Neural progenitor cell (in vitro differentiated cells): ENCODE measurements around the gene LRCH4. TPM values are rescaled to one million over a fixed set of nuclear protein-coding genes. Genes with fewer than 3 reads are reported as not detected.
A peak's percentile ranks its signal among the peaks of the same experiment; 100 is the strongest.

Experiments used
- DNase-seq: peaks from one replicate; pipeline ENCODE4 v3.0.0-alpha.2; 2016; ENCODE audit warnings: low spot score
- H2AFZ ChIP-seq: fragments of 200-600 bp; sonication (generic); replicated peaks from 2 replicates; pipeline ENCODE4 v1.6.1; 2016; ENCODE audit warnings: antibody characterized with exemption
- H3F3A ChIP-seq: fragments of 200-600 bp; sonication (generic); 2 replicates; pipeline ENCODE4 v1.6.1; 2016; ENCODE audit warnings: antibody characterized with exemption, low read depth
- H3K27ac ChIP-seq: fragments of 200-600 bp; sonication (generic); 2 replicates; pipeline ENCODE4 v1.5.1; 2016; ENCODE audit warnings: mild to moderate bottlenecking
- H3K27me3 ChIP-seq: fragments of 200-600 bp; sonication (generic); 2 replicates; pipeline ENCODE4 v1.6.1; 2016; ENCODE audit warnings: mild to moderate bottlenecking, moderate library complexity
- H3K36me3 ChIP-seq: fragments of 200-600 bp; sonication (generic); 2 replicates; pipeline ENCODE4 v1.5.1; 2016
- H3K4me1 ChIP-seq: fragments of 200-600 bp; sonication (generic); 2 replicates; pipeline ENCODE4 v1.6.1; 2016; ENCODE audit warnings: mixed run types
- H3K4me2 ChIP-seq: fragments of 200-600 bp; sonication (generic); 2 replicates; pipeline ENCODE4 v1.6.1; 2016
- H3K4me3 ChIP-seq: fragments of 200-600 bp; sonication (generic); 2 replicates; pipeline ENCODE4 v1.5.1; 2016
- H3K79me2 ChIP-seq: fragments of 200-600 bp; sonication (generic); 2 replicates; pipeline ENCODE4 v1.6.1; 2016; ENCODE audit warnings: low read depth
- H3K9ac ChIP-seq: fragments of 200-600 bp; sonication (generic); 2 replicates; pipeline ENCODE4 v1.6.1; 2016
- H3K9me3 ChIP-seq: fragments of 200-600 bp; sonication (generic); 2 replicates; pipeline ENCODE4 v1.5.1; 2016; ENCODE audit warnings: low read depth
- H4K20me1 ChIP-seq: fragments of 200-600 bp; sonication (generic); 2 replicates; pipeline ENCODE4 v1.6.1; 2016; ENCODE audit warnings: low read depth
- H3K27ac Mint-ChIP-seq: 3 replicates; pipeline ENCODE4 v1.8.0; 2021; ENCODE audit warnings: mixed read lengths
- H3K27me3 Mint-ChIP-seq: 2 replicates; pipeline ENCODE4 v1.8.0; 2022; ENCODE audit warnings: low read depth, mild to moderate bottlenecking, inconsistent platforms, moderate library complexity, mixed read lengths; ENCODE audit not compliant: insufficient read depth
- H3K36me3 Mint-ChIP-seq: 3 replicates; pipeline ENCODE4 v1.8.0; 2021; ENCODE audit warnings: mixed read lengths
- H3K4me1 Mint-ChIP-seq: 3 replicates; pipeline ENCODE4 v1.8.0; 2021; ENCODE audit warnings: mixed read lengths
- H3K4me3 Mint-ChIP-seq: 3 replicates; pipeline ENCODE4 v1.8.0; 2021; ENCODE audit warnings: mild to moderate bottlenecking, moderate library complexity, mixed read lengths
- H3K9me3 Mint-ChIP-seq: 3 replicates; pipeline ENCODE4 v1.8.0; 2020; ENCODE audit warnings: mixed read lengths
- EZH2 ChIP-seq: fragments of 200-600 bp; sonication (generic); IDR thresholded peaks from 2 replicates; pipeline ENCODE4 v1.6.1; 2017; ENCODE audit warnings: antibody characterized with exemption, mild to moderate bottlenecking, moderate library complexity
- EZH2phosphoT487 ChIP-seq: fragments of 200-600 bp; sonication (generic); IDR thresholded peaks from 2 replicates; pipeline ENCODE4 v1.6.1; 2017; ENCODE audit warnings: antibody characterized with exemption
- total RNA-seq: library from RNA; depleted of rRNA; stranded (reverse); fragments of >200 nt; gene quantifications from 2 replicates; pipeline ENCODE4 v1.2.3, GENCODE V29; 2015; ENCODE audit warnings: low replicate concordance
- TF ChIP-seq, protein P1 (sequence below): fragments of 200-600 bp; sonication (generic); IDR thresholded peaks from 2 replicates; pipeline ENCODE4 v1.5.1; 2017; ENCODE audit warnings: antibody characterized with exemption, mild to moderate bottlenecking

The LRCH4 gene
- total RNA-seq, 1 donor from 2014 or later = 4.5 TPM

DNA sequence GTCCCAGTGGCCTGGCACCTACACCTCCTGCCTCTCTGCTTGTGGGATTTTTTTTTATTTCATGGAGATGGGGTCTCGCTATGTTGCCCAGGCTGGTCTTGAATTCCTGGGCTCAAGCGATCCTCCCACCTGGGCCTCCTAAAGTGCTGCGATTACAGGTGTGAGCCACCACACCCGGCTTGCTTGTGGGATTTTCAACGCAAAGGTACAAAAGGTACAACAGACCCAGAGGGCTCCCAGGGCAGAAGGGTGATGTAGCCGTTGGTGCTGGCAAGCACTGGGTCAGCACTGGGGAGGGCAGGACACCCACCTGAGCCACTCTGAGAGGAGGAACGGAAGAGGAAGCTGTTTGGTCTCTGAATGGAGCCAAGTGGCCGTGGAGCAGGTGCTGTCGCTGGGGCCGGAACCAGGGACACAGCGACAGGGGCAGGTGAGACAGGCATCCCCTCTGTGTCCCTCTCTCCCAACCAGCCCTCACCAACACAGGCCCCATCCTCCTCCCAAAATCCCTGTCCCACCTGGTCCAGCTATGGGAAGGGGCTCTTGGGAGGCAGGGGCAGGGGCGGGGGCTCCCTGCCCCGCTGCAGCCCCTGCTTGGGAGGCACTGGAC is 9.4 kb downstream of the LRCH4 start:
- H3K79me2 ChIP-seq = no peaks in the 10 kb centered on the region
- Mint-ChIP-seq H3K9me3 (no peaks in the 10 kb centered on the region), H3K27ac (peak overlapping the region; percentile 42), H3K27me3 (peaks cover 5% of the 10 kb centered on the region), H3K4me3 (no peak overlapping the region), H3K36me3 (peaks cover 6% of the 10 kb centered on the region), H3K4me1 (peaks cover 8% of the 10 kb centered on the region)
- H3K27ac ChIP-seq = no peak overlapping the region
- no peaks in the 10 kb centered on the region for H3K4me1 ChIP-seq
- DNase-seq = no peak
- H3K9ac ChIP-seq = no peak overlapping the region
- H3K4me2 ChIP-seq = no peak overlapping the region
- no peaks in the 10 kb centered on the region for H3K9me3 ChIP-seq
- no peak overlapping the region for H3K4me3 ChIP-seq
- H3F3A ChIP-seq = no peaks in the 10 kb centered on the region
- no peaks in the 10 kb centered on the region for H4K20me1 ChIP-seq
- H3K27me3 ChIP-seq = no peaks in the 10 kb centered on the region
- TF ChIP-seq EZH2phosphoT487 (no peak), EZH2 (no peak)
- TF ChIP-seq, protein P1, sequence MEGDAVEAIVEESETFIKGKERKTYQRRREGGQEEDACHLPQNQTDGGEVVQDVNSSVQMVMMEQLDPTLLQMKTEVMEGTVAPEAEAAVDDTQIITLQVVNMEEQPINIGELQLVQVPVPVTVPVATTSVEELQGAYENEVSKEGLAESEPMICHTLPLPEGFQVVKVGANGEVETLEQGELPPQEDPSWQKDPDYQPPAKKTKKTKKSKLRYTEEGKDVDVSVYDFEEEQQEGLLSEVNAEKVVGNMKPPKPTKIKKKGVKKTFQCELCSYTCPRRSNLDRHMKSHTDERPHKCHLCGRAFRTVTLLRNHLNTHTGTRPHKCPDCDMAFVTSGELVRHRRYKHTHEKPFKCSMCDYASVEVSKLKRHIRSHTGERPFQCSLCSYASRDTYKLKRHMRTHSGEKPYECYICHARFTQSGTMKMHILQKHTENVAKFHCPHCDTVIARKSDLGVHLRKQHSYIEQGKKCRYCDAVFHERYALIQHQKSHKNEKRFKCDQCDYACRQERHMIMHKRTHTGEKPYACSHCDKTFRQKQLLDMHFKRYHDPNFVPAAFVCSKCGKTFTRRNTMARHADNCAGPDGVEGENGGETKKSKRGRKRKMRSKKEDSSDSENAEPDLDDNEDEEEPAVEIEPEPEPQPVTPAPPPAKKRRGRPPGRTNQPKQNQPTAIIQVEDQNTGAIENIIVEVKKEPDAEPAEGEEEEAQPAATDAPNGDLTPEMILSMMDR = no peak
- H2AFZ ChIP-seq = no peak overlapping the region
- H3K36me3 ChIP-seq = no peaks in the 10 kb centered on the region

DNA sequence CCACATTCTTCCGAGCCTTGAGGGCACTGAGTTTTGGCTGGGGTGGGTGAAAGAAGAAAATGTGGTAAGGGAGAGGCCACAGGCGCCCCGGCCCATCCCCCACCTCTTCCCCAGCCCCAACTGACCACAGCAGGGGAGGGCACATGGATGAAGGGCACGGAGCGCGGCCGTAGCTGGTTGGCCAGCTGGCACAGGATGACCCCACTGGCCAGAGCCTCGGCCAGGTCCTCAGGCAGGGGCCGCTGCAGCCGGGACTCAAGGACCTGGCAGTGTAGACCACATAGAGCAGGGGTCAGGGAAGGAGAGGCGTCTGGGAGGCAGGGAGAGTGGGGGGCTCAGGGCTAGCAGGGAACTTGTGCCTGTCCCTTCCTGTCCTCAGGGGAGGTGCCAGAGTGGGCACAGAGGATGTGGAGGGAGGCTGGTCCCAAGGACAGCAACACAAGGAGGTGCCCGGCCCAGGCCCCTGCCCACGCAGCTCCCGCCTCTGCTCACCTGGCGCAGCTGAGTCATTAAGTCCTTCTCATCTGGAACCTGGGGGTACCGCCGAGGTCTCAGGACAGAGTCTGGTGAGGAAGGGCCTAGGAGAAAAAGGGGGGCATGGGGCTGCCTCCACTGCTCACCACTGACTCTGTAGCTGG is 10.1 kb downstream of the LRCH4 start:
- no peaks in the 10 kb centered on the region for H3K36me3 ChIP-seq
- Mint-ChIP-seq H3K27me3 (peaks cover 5% of the 10 kb centered on the region), H3K4me1 (peaks cover 12% of the 10 kb centered on the region), H3K36me3 (peaks cover 6% of the 10 kb centered on the region), H3K4me3 (no peak overlapping the region), H3K9me3 (no peaks in the 10 kb centered on the region), H3K27ac (no peak overlapping the region)
- no peak overlapping the region for H3K27ac ChIP-seq
- no peaks in the 10 kb centered on the region for H4K20me1 ChIP-seq
- peaks cover 3% of the 10 kb centered on the region for H3K27me3 ChIP-seq
- no peaks in the 10 kb centered on the region for H3F3A ChIP-seq
- H3K79me2 ChIP-seq = no peaks in the 10 kb centered on the region
- no peak overlapping the region for H2AFZ ChIP-seq
- no peaks in the 10 kb centered on the region for H3K9me3 ChIP-seq
- H3K4me1 ChIP-seq = no peaks in the 10 kb centered on the region
- no peak overlapping the region for H3K4me3 ChIP-seq
- H3K4me2 ChIP-seq = no peak overlapping the region
- DNase-seq = no peak
- H3K9ac ChIP-seq = no peak overlapping the region
- TF ChIP-seq EZH2phosphoT487 (no peak), EZH2 (no peak)
- TF ChIP-seq, protein P1 = no peak

DNA sequence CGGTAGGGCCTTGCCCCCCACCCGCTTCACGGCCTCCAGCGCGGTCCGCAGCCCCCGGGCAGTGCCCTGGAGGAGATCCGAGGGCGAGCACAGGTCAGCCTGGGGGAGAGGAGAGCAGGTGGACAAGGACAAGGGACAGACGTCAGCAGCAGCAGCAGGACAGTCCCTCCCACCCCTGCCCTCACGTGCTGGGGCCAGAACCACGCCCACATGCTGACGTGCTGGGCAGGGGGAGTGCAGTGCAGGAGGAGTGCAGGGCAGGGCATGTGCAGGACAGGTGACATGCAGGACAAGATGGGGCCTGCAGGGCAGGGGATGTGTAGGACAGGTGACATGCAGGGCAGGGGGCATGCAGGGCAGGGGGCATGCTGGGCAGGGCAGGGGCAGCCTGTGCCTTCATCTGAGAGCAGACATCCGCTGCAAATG is 10.7 kb downstream of the LRCH4 start:
- no peak for TF ChIP-seq EZH2
- TF ChIP-seq EZH2phosphoT487 = no peak
- TF ChIP-seq, protein P1 = no peak
- peaks cover 7% of the 10 kb centered on the region for H3K27me3 Mint-ChIP-seq
- H3K27ac ChIP-seq = no peak overlapping the region
- peak overlapping the region; percentile 27 for H3K4me3 Mint-ChIP-seq
- H3K9me3 Mint-ChIP-seq = no peaks in the 10 kb centered on the region
- H3K27me3 ChIP-seq = peaks cover 10% of the 10 kb centered on the region
- no peak overlapping the region for H3K27ac Mint-ChIP-seq
- no peaks in the 10 kb centered on the region for H3K36me3 ChIP-seq
- no peaks in the 10 kb centered on the region for H3K79me2 ChIP-seq
- peaks cover 6% of the 10 kb centered on the region for H3K36me3 Mint-ChIP-seq
- no peak overlapping the region for H3K4me2 ChIP-seq
- no peak for DNase-seq
- no peaks in the 10 kb centered on the region for H4K20me1 ChIP-seq
- peaks cover 2% of the 10 kb centered on the region for H3K4me1 ChIP-seq
- H2AFZ ChIP-seq = no peak overlapping the region
- H3K4me1 Mint-ChIP-seq = peaks cover 13% of the 10 kb centered on the region
- no peaks in the 10 kb centered on the region for H3K9me3 ChIP-seq
- H3F3A ChIP-seq = peaks cover 4% of the 10 kb centered on the region
- H3K4me3 ChIP-seq = no peak overlapping the region
- no peak overlapping the region for H3K9ac ChIP-seq
